Activated CD8-positive, alpha-beta memory T cell treated with anti-CD3 and anti-CD28 coated beads for 36 hours (primary cell): ENCODE data around the gene SFPQ. TPM values are rescaled to one million over a fixed set of nuclear protein-coding genes. Genes with fewer than 3 reads are reported as not detected.

Source experiments
- CTCF ChIA-PET: fragments of 350-600 bp; sonication (Branson Sonifier 250); formaldehyde crosslinking; loops from one replicate; lab custom pipeline; 2021; ENCODE audit warnings: antibody characterized with exemption; lab: Charles Lee
- POLR2A ChIA-PET: fragments of 350-600 bp; sonication (Branson Sonifier 250); formaldehyde crosslinking; loops from one replicate; lab custom pipeline; 2021; ENCODE audit warnings: antibody characterized with exemption; lab: Charles Lee
- total RNA-seq, 2 experiments: library from RNA; stranded (reverse); gene quantifications; one replicate each; pipeline ENCODE4 v1.2.3, GENCODE V29; 2021

Gene SFPQ
- total RNA-seq, 2 experiments from 2014 or later = 356 to 367 TPM

- CTCF ChIA-PET = no interaction called here
- POLR2A ChIA-PET = interaction anchor here (0.6 to 1.7 kb wide), 3 partner anchors 10 to 128 kb away, joined by 4 to 6 read pairs (median 5); no protein-coding TSS in a partner anchor
These were observed 2.2 kb downstream of the SFPQ start for GRCh38 chr1:35190784-35191183.

DNA sequence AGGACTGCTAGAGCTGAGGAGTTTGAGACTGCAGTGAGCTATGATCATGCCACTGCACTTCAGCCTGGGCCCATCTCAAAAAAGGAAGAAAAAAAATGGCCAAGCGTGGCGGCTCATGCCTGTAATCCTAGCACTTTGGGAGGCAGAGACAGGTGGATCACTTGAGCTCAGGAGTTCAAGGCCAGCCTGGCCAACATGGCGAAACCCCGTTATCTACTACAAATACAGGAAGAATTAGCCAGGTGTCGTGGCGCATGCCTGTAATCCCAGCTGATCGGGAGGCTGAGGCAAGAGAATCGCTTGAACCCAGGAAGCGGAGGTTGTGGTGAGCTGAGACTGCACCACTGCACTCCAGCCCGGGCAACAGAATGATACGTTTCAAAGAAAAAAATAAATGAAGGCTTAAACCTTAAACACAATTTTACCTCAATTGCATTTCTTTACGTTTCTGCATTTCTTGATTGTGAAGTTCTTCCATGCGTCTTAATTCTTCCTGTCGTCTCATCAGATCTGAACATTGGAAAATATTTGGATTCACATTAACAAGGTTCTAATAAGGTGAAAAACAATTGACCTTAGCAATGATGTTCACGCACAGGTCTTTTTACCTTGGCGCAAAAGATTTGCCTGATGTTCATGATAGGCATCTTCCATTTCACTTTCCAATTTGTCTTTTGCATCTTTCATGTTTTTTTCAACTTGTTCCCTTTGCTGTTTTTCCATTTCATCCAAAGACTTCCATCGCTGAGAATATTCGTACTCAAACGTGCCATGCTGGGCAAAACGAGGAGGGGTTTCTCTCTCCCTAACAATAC lies 4.2 kb downstream of the SFPQ start:
- ChIA-PET CTCF (no interaction called here), POLR2A (interaction anchor here (0.6 to 1.7 kb wide), 2 partner anchors 8 to 122 kb away, joined by 3 to 5 read pairs; no protein-coding TSS in a partner anchor)

DNA sequence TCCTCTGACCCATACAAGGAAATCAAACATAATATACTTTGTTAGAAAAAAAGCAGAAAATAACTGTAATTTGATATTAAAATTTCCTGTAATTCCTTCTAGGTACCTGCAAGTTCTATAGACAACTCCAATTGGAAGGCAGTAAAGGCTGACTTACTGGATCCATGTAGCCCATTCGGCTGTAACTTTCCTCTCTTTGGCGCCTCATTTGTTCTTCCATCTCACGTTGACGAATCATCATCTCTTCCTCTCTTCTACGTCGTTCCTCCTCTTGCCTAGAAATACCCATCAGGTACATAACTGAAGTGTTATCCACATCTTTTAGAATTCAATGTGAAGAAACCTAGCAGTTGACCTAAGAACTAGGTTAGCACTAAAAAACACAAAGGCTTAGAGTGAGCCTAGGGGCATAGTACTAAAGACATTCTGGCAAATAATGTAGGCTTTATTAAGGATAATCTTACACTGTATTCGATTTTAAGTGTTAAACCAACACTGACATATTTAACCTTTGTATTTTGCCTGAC lies 5.1 kb downstream of the SFPQ start:
- CTCF ChIA-PET = no interaction called here
- POLR2A ChIA-PET = interaction anchor here (0.6 kb wide), 1 partner anchor 121 kb away, joined by 3 read pairs; no protein-coding TSS in a partner anchor

DNA sequence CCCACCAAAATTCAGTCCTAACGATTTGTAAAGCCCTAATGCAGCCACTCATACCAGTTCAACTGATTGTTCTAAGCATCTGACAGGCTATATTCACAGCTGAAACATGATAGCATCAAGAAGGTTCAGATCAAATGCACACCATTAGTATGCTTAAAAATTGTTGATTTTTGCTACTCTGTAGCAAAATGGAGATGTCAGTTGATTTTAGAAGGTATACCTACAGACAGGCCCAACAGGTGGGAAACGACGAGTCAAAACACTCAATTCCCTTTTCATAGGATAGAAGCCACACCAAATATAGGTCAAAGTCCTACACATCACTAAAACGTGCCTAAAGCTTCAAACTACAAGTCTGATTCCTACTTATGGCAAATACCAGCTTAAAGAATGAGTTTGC lies 6.7 kb downstream of the SFPQ start:
- ChIA-PET POLR2A (no interaction called here), CTCF (interaction anchor here (0.6 kb wide), 1 partner anchor 9 kb away, joined by 3 read pairs; no protein-coding TSS in a partner anchor)

DNA sequence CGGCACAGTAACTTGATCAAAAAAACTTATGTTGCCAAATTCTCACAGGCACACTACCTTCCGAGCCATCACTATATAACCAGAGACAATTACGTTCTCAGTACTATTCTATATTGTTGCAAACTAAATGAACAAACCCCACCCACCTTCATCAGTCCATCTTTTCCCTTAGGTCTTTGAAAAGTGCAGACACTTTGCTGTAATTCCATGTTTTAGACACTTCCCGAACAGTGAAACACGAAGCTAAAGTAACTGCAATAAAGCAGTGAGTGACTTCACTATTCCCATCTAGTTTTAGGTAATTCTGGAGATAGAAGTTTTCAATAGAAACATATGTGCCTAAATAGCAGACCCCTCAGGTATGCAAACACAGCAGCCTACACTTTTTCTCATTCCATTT lies 7.7 kb downstream of the SFPQ start:
- ChIA-PET CTCF (no interaction called here), POLR2A (no interaction called here)

DNA sequence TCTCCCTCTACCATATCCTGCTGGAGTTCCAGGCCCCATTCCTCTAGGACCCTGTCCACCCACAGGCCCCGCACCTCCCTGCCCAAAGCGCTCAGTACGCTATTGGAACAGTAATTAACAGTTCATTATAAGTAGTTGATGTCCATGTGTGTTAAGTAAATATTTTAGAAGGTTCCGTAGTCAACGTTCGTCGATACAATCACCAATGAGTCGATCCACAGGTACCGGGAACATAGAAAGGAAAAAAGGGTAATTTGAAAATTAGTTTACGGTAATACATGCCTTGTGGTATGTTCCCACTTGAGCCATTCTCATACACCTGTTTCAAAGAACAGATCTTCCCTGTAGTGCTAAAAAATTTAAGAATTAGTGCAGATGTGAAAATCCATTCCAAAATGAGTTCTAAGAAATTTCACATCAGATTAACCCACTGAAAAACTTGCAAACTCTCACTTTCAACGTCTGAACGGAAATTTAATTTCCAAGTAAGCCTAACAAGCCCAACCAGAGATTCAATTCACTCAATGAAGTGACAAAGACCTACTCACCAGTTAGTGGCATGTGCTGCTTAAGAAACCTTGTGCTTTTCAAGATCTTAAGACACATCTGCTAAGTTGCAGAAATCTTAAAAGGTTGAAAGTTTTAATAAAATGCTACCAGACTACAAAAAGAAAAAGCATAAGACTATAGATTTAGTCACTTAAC lies 8.3 kb downstream of the SFPQ start:
- POLR2A ChIA-PET = interaction anchor here (0.7 kb wide), 1 partner anchor 325 kb away, joined by 3 read pairs; the partner anchor contains the start of gene SMIM12
- CTCF ChIA-PET = no interaction called here

DNA sequence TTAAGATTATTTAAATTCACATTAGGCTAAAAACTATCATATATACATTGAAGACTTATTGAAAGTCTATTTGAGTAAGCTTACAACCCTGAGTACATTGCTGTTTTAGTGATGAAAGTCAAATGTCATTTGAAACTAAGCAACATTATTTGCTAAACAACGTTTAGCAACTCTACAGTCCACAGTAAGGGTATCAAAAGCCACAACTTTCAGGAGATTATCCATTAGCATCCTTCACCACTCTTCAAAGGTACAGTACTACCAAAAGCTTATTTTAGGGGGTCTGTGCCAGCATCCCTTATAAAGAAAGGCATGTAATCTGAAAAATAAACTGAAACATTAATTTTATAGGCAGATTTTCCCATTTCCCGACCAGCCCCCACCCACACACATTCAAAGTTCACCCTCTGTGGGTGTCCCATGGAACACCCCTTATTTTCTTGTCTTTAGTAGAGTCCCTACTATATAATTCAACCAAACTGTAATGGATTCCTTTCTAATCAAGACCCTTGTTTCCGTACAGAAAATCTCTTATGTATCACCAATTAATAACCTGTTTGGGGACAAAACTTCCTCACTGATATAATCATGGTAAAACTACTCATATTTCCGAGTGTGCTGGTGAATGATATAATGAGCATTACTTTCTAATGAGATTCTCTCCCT lies 11.0 kb downstream of the SFPQ start:
- CTCF ChIA-PET = no interaction called here
- POLR2A ChIA-PET = interaction anchor here (1.0 kb wide), 1 partner anchor 8 kb away, joined by 5 read pairs; no protein-coding TSS in a partner anchor

- POLR2A ChIA-PET = interaction anchor here (1.0 to 1.6 kb wide), 2 partner anchors 9 to 12 kb away, joined by 4 to 5 read pairs; partner anchors contain the start of gene SFPQ
These were observed 12.1 kb downstream of the SFPQ start for GRCh38 chr1:35180776-35181374.

DNA sequence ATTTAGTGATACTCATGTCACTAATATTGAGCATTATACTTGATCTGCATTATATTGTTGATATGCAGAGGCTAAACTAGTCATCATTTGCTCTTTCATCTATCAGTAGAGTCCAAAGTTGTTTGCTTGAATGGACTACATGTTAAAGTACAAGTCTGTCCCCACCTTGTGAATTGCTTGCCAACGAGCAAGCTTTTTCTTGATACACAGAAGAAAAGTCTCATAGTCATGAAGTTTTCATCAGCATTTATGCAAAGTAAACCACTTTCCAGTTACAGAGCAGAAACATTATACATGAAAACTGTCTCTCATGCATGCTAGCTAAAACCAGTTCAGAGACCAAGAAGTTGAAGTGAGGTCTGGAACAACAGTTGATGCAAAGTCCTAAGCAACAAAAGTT lies 13.0 kb downstream of the SFPQ start:
- POLR2A ChIA-PET = interaction anchor here (1.6 kb wide), 1 partner anchor 13 kb away, joined by 4 read pairs; the partner anchor contains the start of gene SFPQ
- CTCF ChIA-PET = interaction anchor here (1.6 kb wide), 1 partner anchor 9 kb away, joined by 3 read pairs; no protein-coding TSS in a partner anchor

More at GRCh38 chr1:35180776-35181374, 12.1 kb downstream of the SFPQ start:
- CTCF ChIA-PET = interaction anchor here (1.6 kb wide), 1 partner anchor 9 kb away, joined by 3 read pairs; no protein-coding TSS in a partner anchor

GRCh38 chr1:35178874-35179380 lies 14.0 kb downstream of the SFPQ start:
- CTCF ChIA-PET = interaction anchor here (0.5 kb wide), 1 partner anchor 38 kb away, joined by 3 read pairs; no protein-coding TSS in a partner anchor
- POLR2A ChIA-PET = interaction anchor here (0.7 kb wide), 1 partner anchor 122 kb away, joined by 5 read pairs; no protein-coding TSS in a partner anchor

- ChIA-PET CTCF (interaction anchor here (0.5 kb wide), 1 partner anchor 37 kb away, joined by 3 read pairs; no protein-coding TSS in a partner anchor), POLR2A (no interaction called here)
These were observed 14.7 kb downstream of the SFPQ start for GRCh38 chr1:35178295-35178695.

DNA sequence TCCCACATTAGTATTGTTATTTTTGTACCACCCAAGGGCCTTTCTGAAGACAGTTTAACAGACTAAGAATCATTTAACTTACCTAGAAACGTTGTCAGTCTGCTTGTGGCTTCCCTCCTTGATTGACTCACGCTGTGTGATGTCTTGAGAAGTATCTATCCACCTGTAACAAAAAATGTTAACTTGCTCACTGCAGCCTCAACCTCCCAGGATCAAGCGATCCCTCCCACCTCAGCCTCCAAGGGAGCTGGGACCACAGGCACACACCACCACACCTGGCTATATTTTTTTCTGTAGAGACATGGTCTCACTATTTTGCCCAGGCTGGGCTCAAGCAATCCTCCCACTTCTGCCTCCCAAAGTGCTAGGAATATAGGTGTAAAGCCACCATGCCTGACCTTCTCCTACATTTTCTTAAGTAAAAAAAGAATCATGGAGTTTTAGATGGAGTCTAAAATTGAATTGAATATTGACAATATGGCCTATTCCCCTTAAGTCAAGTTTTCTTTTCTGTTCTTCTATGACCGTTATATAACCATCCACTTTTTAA lies 15.6 kb downstream of the SFPQ start:
- ChIA-PET CTCF (interaction anchor here (1.0 kb wide), 1 partner anchor 9 kb away, joined by 3 read pairs; no protein-coding TSS in a partner anchor), POLR2A (no interaction called here)

- ChIA-PET POLR2A (interaction anchor here (1.6 kb wide), 1 partner anchor 15 kb away, joined by 6 read pairs; no protein-coding TSS in a partner anchor), CTCF (no interaction called here)
These were observed 17.3 kb downstream of the SFPQ start for GRCh38 chr1:35175602-35176001.

GRCh38 chr1:35175098-35175576 lies 17.8 kb downstream of the SFPQ start:
- ChIA-PET CTCF (no interaction called here), POLR2A (interaction anchor here (1.6 kb wide), 1 partner anchor 15 kb away, joined by 6 read pairs; no protein-coding TSS in a partner anchor)

GRCh38 chr1:35173909-35174540 lies 18.9 kb downstream of the SFPQ start:
- POLR2A ChIA-PET = interaction anchor here (1.6 kb wide), 1 partner anchor 16 kb away, joined by 6 read pairs; no protein-coding TSS in a partner anchor

DNA sequence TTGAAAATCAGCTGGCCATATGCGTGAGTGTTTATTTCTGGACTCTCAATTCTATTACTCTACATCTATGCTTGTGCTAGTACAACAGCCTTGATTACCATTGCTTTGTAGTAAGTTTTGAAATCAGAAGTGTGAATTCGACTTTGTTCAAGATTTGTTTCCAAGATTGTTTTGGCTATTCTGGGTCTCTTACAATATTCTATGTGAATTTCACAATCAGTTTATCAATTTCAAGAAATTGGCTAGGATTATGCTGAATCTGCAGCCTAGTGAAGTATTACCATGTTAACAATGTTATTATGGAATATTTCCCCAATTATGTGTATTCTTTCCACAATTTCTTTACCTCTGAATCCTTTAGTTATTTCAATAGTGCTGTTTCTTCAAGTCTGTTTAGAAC lies 19.5 kb downstream of the SFPQ start:
- POLR2A ChIA-PET = no interaction called here
- CTCF ChIA-PET = no interaction called here

More at GRCh38 chr1:35173909-35174540, 18.9 kb downstream of the SFPQ start:
- CTCF ChIA-PET = no interaction called here

- POLR2A ChIA-PET = interaction anchor here (0.6 to 1.2 kb wide), 2 partner anchors 11 to 115 kb away, joined by 3 to 8 read pairs; no protein-coding TSS in a partner anchor
- CTCF ChIA-PET = interaction anchor here (1.0 kb wide), 1 partner anchor 9 kb away, joined by 3 read pairs; no protein-coding TSS in a partner anchor
These were observed 20.9 kb downstream of the SFPQ start for GRCh38 chr1:35172022-35172421.
